H9 (cell line): Measurements from ENCODE around the gene CLEC4G. TPM values are rescaled to one million over a fixed set of nuclear protein-coding genes. Genes with fewer than 3 reads are reported as not detected.

Source experiments
- DNase-seq: peaks from one replicate; pipeline ENCODE4 v3.0.0-alpha.2; 2017
- H2AFZ ChIP-seq: one replicate; pipeline ENCODE4 v1.6.1; 2013; ENCODE audit warnings: mild to moderate bottlenecking, low read length, control low read depth, moderate library complexity
- H2AK5ac ChIP-seq: 2 replicates; pipeline ENCODE4 v1.6.1; 2013; ENCODE audit warnings: low read length, control low read depth, mixed read lengths; ENCODE audit not compliant: insufficient read length
- H2BK120ac ChIP-seq: one replicate; pipeline ENCODE4 v1.6.1; 2013; ENCODE audit warnings: low read depth, mild to moderate bottlenecking, low read length, control low read depth, inconsistent platforms; ENCODE audit not compliant: poor library complexity, severe bottlenecking
- H2BK12ac ChIP-seq: 2 replicates; pipeline ENCODE4 v1.6.1; 2013; ENCODE audit warnings: low read length, control low read depth, mixed read lengths, low read depth; ENCODE audit not compliant: insufficient read length
- H2BK15ac ChIP-seq: 2 replicates; pipeline ENCODE4 v1.6.1; 2013; ENCODE audit warnings: low read depth, low read length, control low read depth
- H2BK20ac ChIP-seq: one replicate; pipeline ENCODE4 v1.6.1; 2013; ENCODE audit warnings: low read depth, mild to moderate bottlenecking, low read length, control low read depth, inconsistent platforms; ENCODE audit not compliant: poor library complexity, severe bottlenecking
- H2BK5ac ChIP-seq: 2 replicates; pipeline ENCODE4 v1.6.1; 2013; ENCODE audit warnings: low read length, control low read depth, mixed read lengths; ENCODE audit not compliant: insufficient read length
- H3K14ac ChIP-seq: 2 replicates; pipeline ENCODE4 v1.6.1; 2013; ENCODE audit warnings: low read length, control low read depth; ENCODE audit not compliant: insufficient read depth
- H3K18ac ChIP-seq: 2 replicates; pipeline ENCODE4 v1.6.1; 2013; ENCODE audit warnings: low read depth, mild to moderate bottlenecking, mixed read lengths, low read length, control low read depth; ENCODE audit not compliant: insufficient read length
- H3K23ac ChIP-seq: 2 replicates; pipeline ENCODE4 v1.6.1; 2013; ENCODE audit warnings: low read length, control low read depth, mixed read lengths, low read depth; ENCODE audit not compliant: insufficient read length
- H3K23me2 ChIP-seq: 2 replicates; pipeline ENCODE4 v1.6.1; 2013; ENCODE audit warnings: low read depth, mild to moderate bottlenecking, mixed read lengths, low read length, control low read depth; ENCODE audit not compliant: insufficient read length, poor library complexity, severe bottlenecking
- H3K27ac ChIP-seq: 2 replicates; pipeline ENCODE4 v1.5.1; 2013; ENCODE audit warnings: low read length, control low read depth, mixed read lengths, low read depth; ENCODE audit not compliant: insufficient read length
- H3K27me3 ChIP-seq: 2 replicates; pipeline ENCODE4 v1.6.1; 2013; ENCODE audit warnings: low read length, control low read depth, inconsistent platforms; ENCODE audit not compliant: insufficient read depth
- H3K4ac ChIP-seq: 2 replicates; pipeline ENCODE4 v1.6.1; 2013; ENCODE audit warnings: low read depth, mild to moderate bottlenecking, control low read depth, inconsistent platforms, low read length, moderate library complexity
- H3K4me1 ChIP-seq: 2 replicates; pipeline ENCODE4 v1.6.1; 2013; ENCODE audit warnings: low read length, control low read depth, inconsistent platforms; ENCODE audit not compliant: insufficient read depth
- H3K4me2 ChIP-seq: 2 replicates; pipeline ENCODE4 v1.6.1; 2013; ENCODE audit warnings: low read length, control low read depth, mixed read lengths; ENCODE audit not compliant: insufficient read length, insufficient read depth
- H3K56ac ChIP-seq: 2 replicates; pipeline ENCODE4 v1.6.1; 2013; ENCODE audit warnings: low read depth, mild to moderate bottlenecking, mixed read lengths, low read length, control low read depth; ENCODE audit not compliant: insufficient read length
- H3K79me1 ChIP-seq: 2 replicates; pipeline ENCODE4 v1.6.1; 2013; ENCODE audit warnings: low read depth, mild to moderate bottlenecking, moderate library complexity, low read length, control low read depth, inconsistent platforms; ENCODE audit not compliant: insufficient read depth, poor library complexity, severe bottlenecking
- H3K79me2 ChIP-seq: 2 replicates; pipeline ENCODE4 v1.6.1; 2013; ENCODE audit warnings: low read length, control low read depth, inconsistent platforms; ENCODE audit not compliant: insufficient read depth
- H3K9ac ChIP-seq: 2 replicates; pipeline ENCODE4 v1.6.1; 2013; ENCODE audit warnings: low read length, control low read depth, mixed read lengths; ENCODE audit not compliant: insufficient read length; ENCODE audit errors: extremely low read depth
- H3K9me3 ChIP-seq: one replicate; pipeline ENCODE4 v1.6.1; 2013; ENCODE audit warnings: low read depth, low read length, inconsistent platforms; ENCODE audit not compliant: control insufficient read depth
- H3T11ph ChIP-seq: one replicate; pipeline ENCODE4 v1.6.1; 2013; ENCODE audit warnings: mild to moderate bottlenecking, low read length, control low read depth, inconsistent platforms
- H4K20me1 ChIP-seq: one replicate; pipeline ENCODE4 v1.6.1; 2013; ENCODE audit not compliant: control insufficient read depth, insufficient read length, insufficient read depth
- H4K5ac ChIP-seq: 2 replicates; pipeline ENCODE4 v1.6.1; 2013; ENCODE audit warnings: low read depth, mild to moderate bottlenecking, mixed read lengths, low read length, control low read depth; ENCODE audit not compliant: insufficient read length
- H4K8ac ChIP-seq: replicated peaks from 2 replicates; pipeline ENCODE4 v1.6.1; 2013; ENCODE audit warnings: low read length, control low read depth, mixed read lengths, low read depth; ENCODE audit not compliant: insufficient read length
- H4K91ac ChIP-seq: 2 replicates; pipeline ENCODE4 v1.6.1; 2013; ENCODE audit warnings: low read depth, mild to moderate bottlenecking, moderate library complexity, mixed read lengths, low read length, control low read depth; ENCODE audit not compliant: insufficient read length
- H3K27ac Mint-ChIP-seq, 3 experiments: 2 replicates in 2 of 3; 3 replicates in 1 of 3; pipeline ENCODE4 v1.8.0; 2020 to 2021; ENCODE audit warnings: mixed read lengths in 3 of 3, mild to moderate bottlenecking in 1 of 3, moderate library complexity in 1 of 3
- H3K27me3 Mint-ChIP-seq: 2 replicates; pipeline ENCODE4 v1.8.0; 2021; ENCODE audit warnings: low read depth, mild to moderate bottlenecking, moderate library complexity, mixed read lengths
- H3K36me3 Mint-ChIP-seq, 3 experiments: 2 replicates in 2 of 3; 3 replicates in 1 of 3; pipeline ENCODE4 v1.8.0; 2020 to 2021; ENCODE audit warnings: low read depth in 3 of 3, mixed read lengths in 3 of 3; ENCODE audit not compliant: insufficient read depth in 1 of 3
- H3K4me1 Mint-ChIP-seq, 2 experiments: 2 replicates each; pipeline ENCODE4 v1.8.0; 2020; ENCODE audit warnings: mixed read lengths in 2 of 2
- H3K4me3 Mint-ChIP-seq, 2 experiments: 2 replicates in 1 of 2; 3 replicates in 1 of 2; pipeline ENCODE4 v1.8.0; 2020 to 2021; ENCODE audit warnings: mild to moderate bottlenecking in 2 of 2, mixed read lengths in 2 of 2, moderate library complexity in 1 of 2
- H3K9me3 Mint-ChIP-seq, 2 experiments: 2 replicates in 1 of 2; 3 replicates in 1 of 2; pipeline ENCODE4 v1.8.0; 2020; ENCODE audit warnings: mild to moderate bottlenecking in 2 of 2, mixed read lengths in 2 of 2, moderate library complexity in 1 of 2
- CTCF ChIP-seq: fragments of 200-600 bp; sonication (generic); conservative IDR thresholded peaks from 3 replicates; pipeline ENCODE4 v1.8.0; 2021; ENCODE audit warnings: antibody characterized with exemption, mild to moderate bottlenecking
- WGBS: extraction: QIAGEN DNeasy Blood & Tissue Kit; methylation state at CpG from one replicate; pipeline ENCODE4 v1.1.7; 2013; ENCODE audit warnings: missing lambda C conversion rate, low lambda C conversion rate, mixed read lengths; ENCODE audit not compliant: insufficient read length; ENCODE audit errors: extremely low coverage; 5-methylcytosine and 5-hydroxymethylcytosine counted together
- total RNA-seq: library from RNA; stranded (reverse); gene quantifications from 2 replicates; pipeline ENCODE4 v1.2.1, GENCODE V29; 2021

Gene CLEC4G
- total RNA-seq, 1 experiment from 2014 or later: not detected

- H3K4me1 ChIP-seq: no peaks in the 10 kb centered on the region; the same call in 1 of the 2 replicates
- H2BK120ac ChIP-seq: no peak overlapping the region
- H3K14ac ChIP-seq: no peak overlapping the region
- H3K79me1 ChIP-seq: no peaks in the 10 kb centered on the region
- H3K9me3 ChIP-seq: no peaks in the 10 kb centered on the region
- DNase-seq: no peak
- H3K23ac ChIP-seq: no peak overlapping the region
- Mint-ChIP-seq H3K36me3 (no peaks in the 10 kb centered on the region; a peak in 1 of 7 replicates), H3K27ac (no peak overlapping the region), H3K9me3 (no peaks in the 10 kb centered on the region), H3K4me1 (peaks cover 8 to 33% of the 10 kb centered on the region in 2 experiments), H3K4me3 (no peak overlapping the region), H3K27me3 (peaks cover 64% of the 10 kb centered on the region)
- H3K23me2 ChIP-seq: no peaks in the 10 kb centered on the region
- no peak overlapping the region for H4K5ac ChIP-seq
- H2AFZ ChIP-seq: no peak overlapping the region
- H3K27ac ChIP-seq: no peak overlapping the region
- H2BK12ac ChIP-seq: no peak overlapping the region
- H3K27me3 ChIP-seq: no peaks in the 10 kb centered on the region
- no peak overlapping the region for H2AK5ac ChIP-seq
- no peak overlapping the region for H3T11ph ChIP-seq
- no peak overlapping the region for H3K56ac ChIP-seq
- H2BK20ac ChIP-seq: no peak overlapping the region
- H4K91ac ChIP-seq: no peak overlapping the region
- H4K20me1 ChIP-seq: no peaks in the 10 kb centered on the region
- no peak overlapping the region for H3K4ac ChIP-seq
- no peak overlapping the region for H3K18ac ChIP-seq
- H3K9ac ChIP-seq: no peak overlapping the region
- no peak overlapping the region for H3K4me2 ChIP-seq
- no peak overlapping the region for H2BK15ac ChIP-seq
- WGBS: no CpG with 5 or more reads among the region's 12 CpGs
- H2BK5ac ChIP-seq: no peak overlapping the region
- TF ChIP-seq CTCF: no peak
- H4K8ac ChIP-seq: no peak overlapping the region
- no peaks in the 10 kb centered on the region for H3K79me2 ChIP-seq
Measured at GRCh38 chr19:7701049-7701653, 30.8 kb downstream of the CLEC4G start.
